ENCODE data around the gene ARHGAP8. TPM values are rescaled to one million over a fixed set of nuclear protein-coding genes. Genes with fewer than 3 reads are reported as not detected.

Gene ARHGAP8
- total and polyA plus RNA-seq, 2 donors (not counting 1 experiment from before 2014, with no cell fraction given): 0.37 TPM; not detected in 1

DNA sequence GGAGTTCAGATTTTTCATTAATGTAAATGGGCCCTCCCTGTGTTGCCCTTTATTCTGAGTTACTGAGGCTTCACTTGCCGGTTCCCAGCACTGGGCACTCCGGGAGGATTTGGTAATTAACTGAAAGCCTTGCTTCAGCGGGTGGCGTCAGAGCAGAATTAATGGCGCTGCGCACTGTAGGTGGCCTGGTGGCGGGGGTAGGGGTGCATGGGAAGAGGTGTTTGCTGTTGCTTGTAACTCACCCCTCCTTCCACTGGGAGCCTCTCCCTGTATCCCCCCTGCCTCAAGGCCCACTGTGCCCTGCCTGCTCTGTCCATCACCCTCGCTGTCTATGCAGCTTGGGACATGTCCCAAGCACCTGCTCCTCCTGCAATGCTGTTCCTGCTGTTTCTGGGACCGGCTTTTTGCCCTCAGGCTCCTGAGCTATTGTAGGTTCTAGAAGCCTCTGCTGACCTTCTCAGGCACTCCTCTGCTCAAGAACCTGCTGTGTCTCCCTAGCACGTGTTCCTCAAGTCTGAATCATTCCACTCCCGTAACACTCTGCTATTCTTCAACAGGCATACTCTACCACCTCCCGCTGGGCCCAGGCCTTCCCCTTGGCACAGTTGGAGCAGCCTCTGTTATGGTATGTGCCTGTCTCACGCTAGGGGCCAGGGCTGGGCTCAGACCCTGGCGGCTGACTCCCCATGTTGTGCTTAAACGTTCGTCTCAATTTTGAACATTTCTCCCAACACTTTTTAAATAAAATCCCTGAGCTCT lies 24.4 kb downstream of the ARHGAP8 start:
- TF ChIP-seq, protein P1, sequence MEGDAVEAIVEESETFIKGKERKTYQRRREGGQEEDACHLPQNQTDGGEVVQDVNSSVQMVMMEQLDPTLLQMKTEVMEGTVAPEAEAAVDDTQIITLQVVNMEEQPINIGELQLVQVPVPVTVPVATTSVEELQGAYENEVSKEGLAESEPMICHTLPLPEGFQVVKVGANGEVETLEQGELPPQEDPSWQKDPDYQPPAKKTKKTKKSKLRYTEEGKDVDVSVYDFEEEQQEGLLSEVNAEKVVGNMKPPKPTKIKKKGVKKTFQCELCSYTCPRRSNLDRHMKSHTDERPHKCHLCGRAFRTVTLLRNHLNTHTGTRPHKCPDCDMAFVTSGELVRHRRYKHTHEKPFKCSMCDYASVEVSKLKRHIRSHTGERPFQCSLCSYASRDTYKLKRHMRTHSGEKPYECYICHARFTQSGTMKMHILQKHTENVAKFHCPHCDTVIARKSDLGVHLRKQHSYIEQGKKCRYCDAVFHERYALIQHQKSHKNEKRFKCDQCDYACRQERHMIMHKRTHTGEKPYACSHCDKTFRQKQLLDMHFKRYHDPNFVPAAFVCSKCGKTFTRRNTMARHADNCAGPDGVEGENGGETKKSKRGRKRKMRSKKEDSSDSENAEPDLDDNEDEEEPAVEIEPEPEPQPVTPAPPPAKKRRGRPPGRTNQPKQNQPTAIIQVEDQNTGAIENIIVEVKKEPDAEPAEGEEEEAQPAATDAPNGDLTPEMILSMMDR (IDR thresholded peaks at IDR 0.05): no peak
- TF ChIP-seq EZH2 (IDR thresholded peaks at IDR 0.05; ENCODE audit: borderline replicate concordance, insufficient read depth, low read depth, low read length, poor library complexity, severe bottlenecking): no peak
- no peak overlapping the region for H3K27ac ChIP-seq (ENCODE audit: low read length in 2 of 2)
- H3K4me3 ChIP-seq (ENCODE audit: control extremely low read depth in 1 of 5, extremely low read depth in 1 of 5, insufficient read depth in 1 of 5, low read depth in 2 of 5, low read length in 4 of 5): no peak overlapping the region
- H3K9ac ChIP-seq (ENCODE audit: low read length): no peak overlapping the region
- Mint-ChIP-seq H3K4me3 (no peak overlapping the region), H3K27ac (no peak overlapping the region), H3K9me3 (ENCODE audit: insufficient read depth) (peaks cover 8% of the 10 kb centered on the region), H3K4me1 (no peaks in the 10 kb centered on the region), H3K27me3 (peaks cover 13% of the 10 kb centered on the region)
- no peak overlapping the region for H3K4me2 ChIP-seq (replicated peaks; ENCODE audit: low read depth, low read length, poor library complexity, severe bottlenecking)
- ChIA-PET CTCF (no interaction called here), POLR2A (no interaction called here)
- ATAC-seq (ENCODE audit: low read depth): no peak
- no peaks in the 10 kb centered on the region for H3K27me3 ChIP-seq (replicated peaks in 1 of 4; ENCODE audit: control extremely low read depth in 1 of 4, control insufficient read depth in 3 of 4, insufficient read depth in 4 of 4, low read length in 3 of 4)
- no peaks in the 10 kb centered on the region for H3K36me3 ChIP-seq (replicated peaks in 1 of 2; ENCODE audit: control extremely low read depth in 1 of 2, control insufficient read depth in 1 of 2, extremely low read depth in 1 of 2, insufficient read depth in 2 of 2, low read length in 1 of 2)
- no peaks in the 10 kb centered on the region for H3K79me2 ChIP-seq (ENCODE audit: control insufficient read depth, insufficient read depth, low read length)
- H2AFZ ChIP-seq (ENCODE audit: insufficient read depth, low read depth, low read length, poor library complexity, severe bottlenecking): no peak overlapping the region
- H3K9me3 ChIP-seq (ENCODE audit: control extremely low read depth in 1 of 3, control insufficient read depth in 2 of 3, insufficient read depth in 1 of 3, low read length in 2 of 3): peaks cover 6 to 16% (median 16%) of the 10 kb centered on the region in 3 donors
- H3K4me1 ChIP-seq (ENCODE audit: control insufficient read depth in 2 of 2, insufficient read depth in 2 of 2, low read length in 2 of 2): no peaks in the 10 kb centered on the region
- WGBS (ENCODE audit: insufficient coverage): 85% methylated on average over 8 of the region's 16 CpGs
- H4K20me1 ChIP-seq (ENCODE audit: control insufficient read depth, insufficient read depth, low read length, poor library complexity, severe bottlenecking): no peaks in the 10 kb centered on the region
- intact Hi-C loops (cut with micrococcal nuclease): no loop called here
- DNase-seq: no peak

DNA sequence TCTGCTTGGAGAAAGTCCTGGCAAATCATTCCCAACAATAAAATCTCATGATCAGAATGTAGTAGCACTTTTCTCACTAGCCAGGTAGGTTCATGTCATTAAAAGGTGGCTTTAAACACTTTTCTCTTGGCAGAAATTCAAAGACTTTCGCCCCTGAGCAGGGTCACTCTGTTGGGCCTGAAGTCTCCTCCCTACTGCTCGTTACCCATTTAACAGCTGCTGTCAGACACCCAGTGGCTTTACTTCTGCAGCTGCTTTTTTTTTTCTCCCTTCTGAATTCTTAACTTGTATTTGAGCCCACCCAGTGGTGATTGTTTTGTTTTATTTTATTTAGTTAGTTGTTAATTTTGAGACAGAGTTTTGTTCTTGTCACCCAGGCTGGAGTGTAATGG lies 25.0 kb downstream of the ARHGAP8 start:
- Histone ChIP-seq H4K20me1 (ENCODE audit: control insufficient read depth, insufficient read depth, low read length, poor library complexity, severe bottlenecking) (no peaks in the 10 kb centered on the region), H3K4me3 (ENCODE audit: control extremely low read depth in 1 of 5, extremely low read depth in 1 of 5, insufficient read depth in 1 of 5, low read depth in 2 of 5, low read length in 4 of 5) (no peak overlapping the region), H3K4me1 (ENCODE audit: control insufficient read depth in 2 of 2, insufficient read depth in 2 of 2, low read length in 2 of 2) (no peaks in the 10 kb centered on the region), H3K27me3 (replicated peaks in 1 of 4; ENCODE audit: control extremely low read depth in 1 of 4, control insufficient read depth in 3 of 4, insufficient read depth in 4 of 4, low read length in 3 of 4) (no peaks in the 10 kb centered on the region), H3K36me3 (replicated peaks in 1 of 2; ENCODE audit: control extremely low read depth in 1 of 2, control insufficient read depth in 1 of 2, extremely low read depth in 1 of 2, insufficient read depth in 2 of 2, low read length in 1 of 2) (no peaks in the 10 kb centered on the region), H3K4me2 (replicated peaks; ENCODE audit: low read depth, low read length, poor library complexity, severe bottlenecking) (no peak overlapping the region), H3K9me3 (ENCODE audit: control extremely low read depth in 1 of 3, control insufficient read depth in 2 of 3, insufficient read depth in 1 of 3, low read length in 2 of 3) (peaks cover 6 to 16% (median 14%) of the 10 kb centered on the region in 3 donors), H3K9ac (ENCODE audit: low read length) (no peak overlapping the region), H3K27ac (ENCODE audit: low read length in 2 of 2) (no peak overlapping the region), H2AFZ (ENCODE audit: insufficient read depth, low read depth, low read length, poor library complexity, severe bottlenecking) (no peak overlapping the region), H3K79me2 (ENCODE audit: control insufficient read depth, insufficient read depth, low read length) (no peaks in the 10 kb centered on the region)
- Mint-ChIP-seq H3K4me1 (no peaks in the 10 kb centered on the region), H3K27ac (no peak overlapping the region), H3K27me3 (peaks cover 13% of the 10 kb centered on the region), H3K9me3 (ENCODE audit: insufficient read depth) (peaks cover 6% of the 10 kb centered on the region), H3K4me3 (no peak overlapping the region)
- CTCF ChIA-PET: no interaction called here
- POLR2A ChIA-PET: no interaction called here
- intact Hi-C loops (cut with micrococcal nuclease): no loop called here
- ATAC-seq (ENCODE audit: low read depth): no peak
- WGBS (ENCODE audit: insufficient coverage): no CpG with 5 or more reads among the region's 2 CpGs
- DNase-seq: no peak
- no peak for TF ChIP-seq EZH2 (IDR thresholded peaks at IDR 0.05; ENCODE audit: borderline replicate concordance, insufficient read depth, low read depth, low read length, poor library complexity, severe bottlenecking)

Data from B cell (primary cell).